ENCODE data around the gene ARHGAP15.
A peak's percentile ranks its signal among the peaks of the same experiment; 100 is the strongest.

The ARHGAP15 gene

GRCh38 chr2:143548032-143548431 is 418.8 kb downstream of the ARHGAP15 start:
- no peak overlapping the region for H3K23ac ChIP-seq (ENCODE audit: low read length)
- no peak overlapping the region for H3K18ac ChIP-seq (ENCODE audit: low read length)
- peaks cover 0 to 2% of the 10 kb centered on the region in 2 experiments for H3K4me1 ChIP-seq (ENCODE audit: control insufficient read depth in 1 of 2, insufficient read depth in 2 of 2, low read length in 2 of 2)
- no peaks in the 10 kb centered on the region for H3K9me3 ChIP-seq (ENCODE audit: insufficient read depth, low read depth, low read length)
- WGBS (ENCODE audit: extremely low coverage, insufficient coverage, insufficient read length), result no CpG with 5 or more reads among the region's 2 CpGs
- no peaks in the 10 kb centered on the region for H3K27me3 ChIP-seq (ENCODE audit: insufficient read depth, low read length)
- H2BK5ac ChIP-seq (ENCODE audit: low read depth, low read length, poor library complexity), result no peak overlapping the region
- no peaks in the 10 kb centered on the region for H3K79me2 ChIP-seq (ENCODE audit: control insufficient read depth, insufficient read depth, low read length, poor library complexity)
- H4K12ac ChIP-seq (ENCODE audit: low read depth, low read length), result no peak overlapping the region
- no peak overlapping the region for H3K14ac ChIP-seq (ENCODE audit: low read length)
- H3K27ac ChIP-seq (ENCODE audit: low read depth, low read length), result no peak overlapping the region
- no peak overlapping the region for H2AFZ ChIP-seq (ENCODE audit: insufficient read depth, low read length, poor library complexity)
- no peaks in the 10 kb centered on the region for H3K79me1 ChIP-seq (ENCODE audit: low read length)
- no peak overlapping the region for H2AK5ac ChIP-seq (ENCODE audit: low read length)
- no peak overlapping the region for H3K9ac ChIP-seq (ENCODE audit: low read length)
- no peak overlapping the region for H3K4me2 ChIP-seq (ENCODE audit: low read length)
- no peak overlapping the region for H2BK12ac ChIP-seq (ENCODE audit: low read length)
- no peak overlapping the region for H4K8ac ChIP-seq (ENCODE audit: low read depth, low read length)
- H2BK120ac ChIP-seq (ENCODE audit: insufficient read depth, low read length, poor library complexity), result no peak overlapping the region
- H4K91ac ChIP-seq (ENCODE audit: low read depth, low read length), result no peak overlapping the region
- H3K36me3 ChIP-seq (ENCODE audit: control insufficient read depth in 1 of 2, insufficient read depth in 2 of 2, low read length in 2 of 2), result no peaks in the 10 kb centered on the region
- DNase-seq, result no peak
- no peak overlapping the region for H3K4ac ChIP-seq (ENCODE audit: low read depth, low read length)
- H3K4me3 ChIP-seq (ENCODE audit: low read depth, low read length), result no peak overlapping the region

GRCh38 chr2:143550500-143550899 is 421.3 kb downstream of the ARHGAP15 start:
- no CpG with 5 or more reads among the region's 2 CpGs for WGBS (ENCODE audit: extremely low coverage, insufficient coverage, insufficient read length)
- no peak overlapping the region for H3K27ac ChIP-seq (ENCODE audit: low read depth, low read length)
- H3K14ac ChIP-seq (ENCODE audit: low read length), result no peak overlapping the region
- H2AFZ ChIP-seq (ENCODE audit: insufficient read depth, low read length, poor library complexity), result no peak overlapping the region
- H3K4me1 ChIP-seq (ENCODE audit: control insufficient read depth in 1 of 2, insufficient read depth in 2 of 2, low read length in 2 of 2), result peaks cover 0 to 2% of the 10 kb centered on the region in 2 experiments
- H3K4me2 ChIP-seq (ENCODE audit: low read length), result no peak overlapping the region
- H2BK120ac ChIP-seq (ENCODE audit: insufficient read depth, low read length, poor library complexity), result no peak overlapping the region
- H4K8ac ChIP-seq (ENCODE audit: low read depth, low read length), result no peak overlapping the region
- no peak overlapping the region for H3K4ac ChIP-seq (ENCODE audit: low read depth, low read length)
- H3K27me3 ChIP-seq (ENCODE audit: insufficient read depth, low read length), result no peaks in the 10 kb centered on the region
- H3K23ac ChIP-seq (ENCODE audit: low read length), result no peak overlapping the region
- H3K79me2 ChIP-seq (ENCODE audit: control insufficient read depth, insufficient read depth, low read length, poor library complexity), result no peaks in the 10 kb centered on the region
- H3K36me3 ChIP-seq (ENCODE audit: control insufficient read depth in 1 of 2, insufficient read depth in 2 of 2, low read length in 2 of 2), result no peaks in the 10 kb centered on the region
- H3K9ac ChIP-seq (ENCODE audit: low read length), result no peak overlapping the region
- DNase-seq, result no peak
- H3K9me3 ChIP-seq (ENCODE audit: insufficient read depth, low read depth, low read length), result no peaks in the 10 kb centered on the region
- no peak overlapping the region for H4K91ac ChIP-seq (ENCODE audit: low read depth, low read length)
- H2AK5ac ChIP-seq (ENCODE audit: low read length), result no peak overlapping the region
- no peak overlapping the region for H3K18ac ChIP-seq (ENCODE audit: low read length)
- no peaks in the 10 kb centered on the region for H3K79me1 ChIP-seq (ENCODE audit: low read length)
- no peak overlapping the region for H2BK12ac ChIP-seq (ENCODE audit: low read length)
- H4K12ac ChIP-seq (ENCODE audit: low read depth, low read length), result no peak overlapping the region
- H2BK5ac ChIP-seq (ENCODE audit: low read depth, low read length, poor library complexity), result no peak overlapping the region
- H3K4me3 ChIP-seq (ENCODE audit: low read depth, low read length), result no peak overlapping the region

GRCh38 chr2:143551971-143552650 is 422.9 kb downstream of the ARHGAP15 start:
- no CpG with 5 or more reads among the region's 9 CpGs for WGBS (ENCODE audit: extremely low coverage, insufficient coverage, insufficient read length)
- Histone ChIP-seq H4K12ac (ENCODE audit: low read depth, low read length) (no peak overlapping the region), H3K9me3 (ENCODE audit: insufficient read depth, low read depth, low read length) (no peaks in the 10 kb centered on the region)

GRCh38 chr2:143553261-143553660 is 424.0 kb downstream of the ARHGAP15 start:
- H3K14ac ChIP-seq (ENCODE audit: low read length), result no peak overlapping the region

More at GRCh38 chr2:143551971-143552650, 422.9 kb downstream of the ARHGAP15 start:
- Histone ChIP-seq H3K27ac (ENCODE audit: low read depth, low read length) (peak overlapping the region; percentile 6), H3K4me3 (ENCODE audit: low read depth, low read length) (no peak overlapping the region), H3K18ac (ENCODE audit: low read length) (no peak overlapping the region), H3K4ac (ENCODE audit: low read depth, low read length) (no peak overlapping the region), H3K23ac (ENCODE audit: low read length) (no peak overlapping the region), H3K9ac (ENCODE audit: low read length) (no peak overlapping the region), H4K91ac (ENCODE audit: low read depth, low read length) (no peak overlapping the region), H3K36me3 (ENCODE audit: control insufficient read depth in 1 of 2, insufficient read depth in 2 of 2, low read length in 2 of 2) (no peaks in the 10 kb centered on the region), H2AFZ (ENCODE audit: insufficient read depth, low read length, poor library complexity) (no peak overlapping the region), H3K14ac (ENCODE audit: low read length) (no peak overlapping the region), H4K8ac (ENCODE audit: low read depth, low read length) (no peak overlapping the region), H2BK12ac (ENCODE audit: low read length) (no peak overlapping the region), H3K79me1 (ENCODE audit: low read length) (no peaks in the 10 kb centered on the region), H2BK120ac (ENCODE audit: insufficient read depth, low read length, poor library complexity) (no peak overlapping the region), H3K27me3 (ENCODE audit: insufficient read depth, low read length) (no peaks in the 10 kb centered on the region), H3K4me2 (ENCODE audit: low read length) (no peak overlapping the region), H2AK5ac (ENCODE audit: low read length) (no peak overlapping the region), H3K79me2 (ENCODE audit: control insufficient read depth, insufficient read depth, low read length, poor library complexity) (no peaks in the 10 kb centered on the region), H2BK5ac (ENCODE audit: low read depth, low read length, poor library complexity) (no peak overlapping the region), H3K4me1 (ENCODE audit: control insufficient read depth in 1 of 2, insufficient read depth in 2 of 2, low read length in 2 of 2) (peaks cover 0 to 2% of the 10 kb centered on the region in 2 experiments)
- DNase-seq, result peak; percentile 45 to 65

More at GRCh38 chr2:143553261-143553660, 424.0 kb downstream of the ARHGAP15 start:
- Histone ChIP-seq H3K23ac (ENCODE audit: low read length) (no peak overlapping the region), H3K27me3 (ENCODE audit: insufficient read depth, low read length) (no peaks in the 10 kb centered on the region), H3K4ac (ENCODE audit: low read depth, low read length) (no peak overlapping the region), H3K4me3 (ENCODE audit: low read depth, low read length) (no peak overlapping the region), H3K27ac (ENCODE audit: low read depth, low read length) (no peak overlapping the region), H2BK5ac (ENCODE audit: low read depth, low read length, poor library complexity) (no peak overlapping the region), H3K18ac (ENCODE audit: low read length) (no peak overlapping the region), H2AK5ac (ENCODE audit: low read length) (no peak overlapping the region), H4K12ac (ENCODE audit: low read depth, low read length) (no peak overlapping the region), H4K91ac (ENCODE audit: low read depth, low read length) (no peak overlapping the region), H3K79me2 (ENCODE audit: control insufficient read depth, insufficient read depth, low read length, poor library complexity) (no peaks in the 10 kb centered on the region), H2BK12ac (ENCODE audit: low read length) (no peak overlapping the region), H4K8ac (ENCODE audit: low read depth, low read length) (no peak overlapping the region), H3K79me1 (ENCODE audit: low read length) (no peaks in the 10 kb centered on the region), H2BK120ac (ENCODE audit: insufficient read depth, low read length, poor library complexity) (no peak overlapping the region), H2AFZ (ENCODE audit: insufficient read depth, low read length, poor library complexity) (no peak overlapping the region), H3K36me3 (ENCODE audit: control insufficient read depth in 1 of 2, insufficient read depth in 2 of 2, low read length in 2 of 2) (no peaks in the 10 kb centered on the region), H3K4me1 (ENCODE audit: control insufficient read depth in 1 of 2, insufficient read depth in 2 of 2, low read length in 2 of 2) (peaks cover 0 to 2% of the 10 kb centered on the region in 2 experiments), H3K9ac (ENCODE audit: low read length) (no peak overlapping the region), H3K4me2 (ENCODE audit: low read length) (no peak overlapping the region), H3K9me3 (ENCODE audit: insufficient read depth, low read depth, low read length) (no peaks in the 10 kb centered on the region)
- DNase-seq, result no peak
- WGBS (ENCODE audit: extremely low coverage, insufficient coverage, insufficient read length), result no CpG with 5 or more reads among the region's 3 CpGs

All from trophoblast cell (in vitro differentiated cells and primary cell).